SIG-M5 treated with dmso at 0.1 percent for 504 hours (cell line): ENCODE results near the gene ITGA8.

Experiments
- DNase-seq: peaks from one replicate; lab custom pipeline; 2025; ENCODE audit not compliant: unreplicated experiment; lab: John Stamatoyannopoulos, UW

The ITGA8 gene

DNA sequence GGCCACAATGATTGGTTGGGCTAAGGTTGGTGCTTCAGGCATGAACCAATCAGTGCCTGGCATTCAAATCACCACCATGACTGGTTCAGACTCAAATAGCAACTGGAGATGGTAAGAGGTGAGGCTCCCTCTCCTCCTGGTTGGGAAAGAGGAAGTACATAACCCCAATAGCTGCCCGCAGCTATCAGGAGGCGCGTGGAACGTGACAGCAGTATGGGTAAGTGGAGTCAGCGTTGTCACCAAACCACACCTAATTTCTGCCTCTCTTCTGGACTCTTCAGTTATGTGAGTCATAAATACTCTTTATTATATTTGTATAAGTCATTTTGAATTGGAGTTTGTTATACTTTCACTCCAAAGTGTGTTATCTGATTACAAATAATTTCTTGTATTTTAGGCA, 17.9 kb upstream of the ITGA8 start:
- no peak for DNase-seq

GRCh38 chr10:15735763-15736162, 16.0 kb upstream of the ITGA8 start:
- no peak for DNase-seq

GRCh38 chr10:15730341-15730740, 10.6 kb upstream of the ITGA8 start:
- no peak for DNase-seq

GRCh38 chr10:15729890-15730289, 10.2 kb upstream of the ITGA8 start:
- DNase-seq, result no peak

- DNase-seq, result no peak
Measured at GRCh38 chr10:15726042-15726441, 6.3 kb upstream of the ITGA8 start.

- DNase-seq, result peak; percentile 33
Measured at GRCh38 chr10:15725603-15726002, 5.9 kb upstream of the ITGA8 start.

- DNase-seq, result no peak
Measured at GRCh38 chr10:15724683-15725082, 5.0 kb upstream of the ITGA8 start.

- no peak for DNase-seq
Measured at GRCh38 chr10:15723803-15724202, 4.1 kb upstream of the ITGA8 start.

GRCh38 chr10:15720635-15721287, 1.0 kb upstream of the ITGA8 start:
- no peak for DNase-seq

DNA sequence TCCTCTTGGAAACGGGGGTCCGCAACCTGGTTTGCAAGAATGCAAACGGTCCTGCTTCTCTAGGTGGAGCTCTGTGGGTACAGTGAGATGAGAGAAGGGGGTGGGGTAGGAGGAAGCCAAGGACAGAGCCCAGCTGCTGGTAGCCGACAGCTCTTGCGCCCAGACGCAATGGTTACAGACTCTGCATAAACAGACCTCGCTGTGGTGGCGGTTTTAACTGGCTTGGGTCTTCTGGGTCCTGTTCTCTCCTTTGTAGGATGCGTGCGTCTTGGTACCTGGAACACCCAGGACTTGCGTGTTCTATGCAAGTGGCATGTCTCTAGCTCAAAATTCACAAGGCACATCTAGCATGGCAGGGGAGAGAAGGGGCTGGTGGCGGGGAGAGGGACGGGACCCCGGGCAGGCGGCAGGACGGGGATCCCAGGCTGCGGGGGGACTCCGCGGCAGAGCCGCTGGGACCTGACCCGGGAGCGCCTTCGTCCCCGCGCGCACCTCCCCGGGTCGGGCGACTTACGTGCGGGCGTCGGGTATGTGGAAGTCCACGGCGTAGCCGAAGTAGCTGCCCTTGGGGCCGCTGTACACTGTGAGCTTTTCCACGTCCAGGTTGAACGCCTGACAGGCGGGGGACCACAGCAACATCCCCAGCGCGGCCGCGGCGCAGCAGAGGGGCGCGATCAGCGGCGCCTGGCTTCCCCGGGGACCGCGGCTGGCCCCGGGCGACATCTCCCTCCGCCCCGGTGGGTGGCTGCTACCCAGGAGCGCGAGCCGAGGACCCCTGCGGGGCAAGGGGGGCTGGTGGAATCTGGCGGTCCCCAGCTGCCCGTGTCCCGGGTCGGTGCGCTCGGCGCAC, 448 bp downstream of the ITGA8 start:
- DNase-seq, result no peak

- DNase-seq, result no peak
Measured at GRCh38 chr10:15718694-15719048, 1.1 kb downstream of the ITGA8 start.

GRCh38 chr10:15715619-15716227, 4.0 kb downstream of the ITGA8 start:
- no peak for DNase-seq

DNA sequence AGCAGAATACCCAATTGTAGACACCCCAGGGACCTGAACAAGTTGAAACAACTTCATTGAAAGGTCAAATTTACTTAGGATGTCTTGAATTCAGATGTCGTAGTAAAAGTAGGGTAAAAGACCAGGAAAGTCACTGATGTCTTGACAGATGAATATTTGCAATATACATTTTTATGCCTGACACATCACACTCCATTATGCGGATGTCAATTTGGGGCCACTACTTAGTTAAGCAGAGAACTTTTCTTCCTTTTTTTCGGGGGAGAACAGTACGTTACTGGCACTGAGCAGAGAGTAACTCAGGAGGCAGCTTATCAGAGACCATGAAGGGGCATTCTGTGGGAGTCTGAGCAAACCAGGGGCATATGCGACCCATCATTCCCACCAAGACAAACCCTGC, 4.9 kb downstream of the ITGA8 start:
- no peak for DNase-seq

GRCh38 chr10:15712883-15713282, 6.8 kb downstream of the ITGA8 start:
- no peak for DNase-seq

DNA sequence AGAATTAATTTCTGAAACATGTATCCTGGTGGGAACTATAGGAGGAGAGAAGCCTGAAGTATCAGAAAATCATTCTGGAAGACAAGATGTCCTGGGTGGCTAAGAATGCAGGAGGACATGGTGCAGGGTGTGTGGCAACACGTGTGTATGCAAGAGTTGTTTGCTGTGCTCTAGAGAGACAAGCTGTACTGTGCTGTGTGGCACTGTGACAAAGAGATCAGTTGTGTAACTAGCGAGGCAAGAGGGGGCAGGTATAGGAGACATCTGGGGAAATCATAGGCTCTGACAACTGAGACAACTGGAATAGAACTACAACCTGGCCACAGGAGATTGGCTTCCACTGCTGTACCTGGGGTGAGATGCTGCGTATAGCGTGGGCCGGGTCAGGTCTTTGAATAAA, 9.3 kb downstream of the ITGA8 start:
- DNase-seq, result no peak

GRCh38 chr10:15705298-15705697, 14.4 kb downstream of the ITGA8 start:
- no peak for DNase-seq

- DNase-seq, result no peak
Measured at GRCh38 chr10:15704581-15704968, 15.1 kb downstream of the ITGA8 start.

- DNase-seq, result no peak
Measured at GRCh38 chr10:15703944-15704580, 15.7 kb downstream of the ITGA8 start.

DNA sequence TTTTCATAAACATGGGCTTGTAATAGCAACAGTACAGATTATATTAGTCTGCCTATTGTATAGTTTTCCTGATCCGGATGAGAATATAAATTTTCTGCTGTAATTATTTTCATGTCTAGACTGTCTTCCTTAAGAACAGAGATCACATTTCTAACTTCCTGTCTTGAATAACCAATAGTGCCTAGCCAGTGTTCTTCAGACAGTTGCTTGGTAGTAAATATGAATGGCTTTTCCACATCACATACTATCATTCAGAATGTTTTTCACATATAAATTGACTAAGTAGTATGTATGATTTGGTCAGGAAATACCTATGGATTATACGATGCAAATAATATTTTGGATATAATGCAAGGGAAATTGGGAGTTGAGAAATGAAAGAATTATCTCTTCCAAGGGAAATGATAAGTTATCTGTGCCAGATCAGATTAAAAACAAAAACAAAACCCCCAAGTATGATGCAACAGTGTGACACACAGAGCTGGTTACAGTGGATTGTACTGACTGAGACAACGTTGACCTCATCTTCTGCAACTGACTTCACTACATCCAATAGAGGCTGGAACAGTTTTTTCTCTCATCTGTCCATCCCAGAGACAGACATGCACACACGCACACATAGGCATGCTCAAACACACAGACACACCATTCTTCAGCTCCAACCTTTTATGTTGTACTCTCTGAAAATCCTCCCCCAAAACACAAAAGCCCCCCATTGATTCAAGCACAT, 16.4 kb downstream of the ITGA8 start:
- DNase-seq, result no peak

GRCh38 chr10:15700078-15700674, 19.5 kb downstream of the ITGA8 start:
- DNase-seq, result no peak

GRCh38 chr10:15695852-15696251, 23.9 kb downstream of the ITGA8 start:
- DNase-seq, result no peak
